ENCODE measurements around the gene EIF2B4.
"Not testable (repeated sequence)": the region's sequence is repeated elsewhere in the genome, so short reads cannot be mapped to it uniquely, and the experiment has no call there.

The EIF2B4 gene

DNA sequence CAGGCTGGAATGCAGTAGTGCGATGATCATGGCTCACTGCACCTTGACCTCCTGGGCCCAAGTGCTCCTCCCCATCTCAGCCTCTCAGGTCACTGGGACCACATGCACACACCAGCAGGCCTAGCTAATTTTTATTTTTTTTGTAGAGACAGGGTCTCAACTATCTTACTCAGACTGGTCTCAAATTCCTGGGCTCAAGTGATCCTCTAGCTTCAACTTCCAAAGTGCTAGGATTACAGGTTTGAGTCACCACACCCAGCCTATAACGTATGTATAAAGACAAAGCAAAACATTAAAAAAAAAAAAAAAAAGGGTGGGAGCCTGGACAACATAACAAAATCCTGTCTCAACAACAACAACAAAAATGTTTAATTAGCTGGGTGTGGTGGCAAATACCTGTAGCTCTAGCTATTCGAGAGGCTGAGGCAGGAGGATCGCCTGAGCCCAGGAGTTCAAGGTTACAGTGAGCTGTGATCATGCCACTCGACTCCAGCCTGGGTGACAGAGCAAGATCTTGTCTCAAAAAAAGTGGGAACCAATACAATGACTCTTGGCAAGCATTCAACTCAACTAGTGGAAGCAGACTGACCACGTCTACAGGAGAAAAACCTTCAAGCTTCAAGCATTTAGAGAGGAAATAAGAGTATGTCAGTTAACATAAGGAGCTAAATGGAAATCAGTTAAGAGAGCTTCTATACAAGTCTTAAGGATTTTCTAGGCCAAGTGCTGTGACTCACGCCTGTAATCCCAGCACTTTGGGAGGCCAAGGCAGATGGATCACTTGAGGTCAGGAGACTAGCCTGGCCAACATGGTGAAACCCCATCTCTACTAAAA, 16.2 kb downstream of the EIF2B4 start:
- Histone ChIP-seq H3K4me3 (ENCODE audit: low read depth, low read length) (no peak overlapping the region), H3K36me3 (replicated peaks) (no peaks in the 10 kb centered on the region), H3K27me3 (replicated peaks) (no peaks in the 10 kb centered on the region), H3K27ac (peak overlapping the region; percentile 3)
- in situ Hi-C loops (cut with HindIII; ENCODE audit: low pct_ligation_motif_present, low sequenced_read_pairs): no loop called here
- TF ChIP-seq, protein P1, sequence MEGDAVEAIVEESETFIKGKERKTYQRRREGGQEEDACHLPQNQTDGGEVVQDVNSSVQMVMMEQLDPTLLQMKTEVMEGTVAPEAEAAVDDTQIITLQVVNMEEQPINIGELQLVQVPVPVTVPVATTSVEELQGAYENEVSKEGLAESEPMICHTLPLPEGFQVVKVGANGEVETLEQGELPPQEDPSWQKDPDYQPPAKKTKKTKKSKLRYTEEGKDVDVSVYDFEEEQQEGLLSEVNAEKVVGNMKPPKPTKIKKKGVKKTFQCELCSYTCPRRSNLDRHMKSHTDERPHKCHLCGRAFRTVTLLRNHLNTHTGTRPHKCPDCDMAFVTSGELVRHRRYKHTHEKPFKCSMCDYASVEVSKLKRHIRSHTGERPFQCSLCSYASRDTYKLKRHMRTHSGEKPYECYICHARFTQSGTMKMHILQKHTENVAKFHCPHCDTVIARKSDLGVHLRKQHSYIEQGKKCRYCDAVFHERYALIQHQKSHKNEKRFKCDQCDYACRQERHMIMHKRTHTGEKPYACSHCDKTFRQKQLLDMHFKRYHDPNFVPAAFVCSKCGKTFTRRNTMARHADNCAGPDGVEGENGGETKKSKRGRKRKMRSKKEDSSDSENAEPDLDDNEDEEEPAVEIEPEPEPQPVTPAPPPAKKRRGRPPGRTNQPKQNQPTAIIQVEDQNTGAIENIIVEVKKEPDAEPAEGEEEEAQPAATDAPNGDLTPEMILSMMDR (IDR thresholded peaks at IDR 0.05; ENCODE audit: low read depth, low read length, missing control alignments): no peak
- DNase-seq: peak; percentile 19

DNA sequence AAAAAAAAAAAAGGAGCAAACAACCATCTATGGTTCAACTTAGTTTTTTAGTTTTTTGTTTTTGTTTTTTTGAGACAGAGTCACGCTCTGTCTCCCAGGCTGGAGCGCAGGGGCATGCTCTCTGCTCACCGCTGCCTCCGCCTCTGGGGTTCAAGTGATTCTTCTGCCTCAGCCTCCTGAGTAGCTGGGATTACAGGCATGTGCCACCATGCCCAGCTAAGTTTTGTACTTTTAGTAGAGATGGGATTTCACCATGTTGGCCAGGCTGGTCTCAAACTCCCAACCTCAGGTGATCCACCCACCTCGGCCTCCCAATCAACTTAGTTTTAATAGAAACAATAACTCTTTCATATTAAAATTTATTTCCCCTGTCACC, 16.8 kb downstream of the EIF2B4 start:
- H3K4me3 ChIP-seq (ENCODE audit: low read depth, low read length); H3K27ac ChIP-seq; H3K36me3 ChIP-seq (replicated peaks); DNase-seq; in situ Hi-C loops (cut with HindIII; ENCODE audit: low pct_ligation_motif_present, low sequenced_read_pairs); H3K27me3 ChIP-seq (replicated peaks): not testable (repeated sequence)

DNA sequence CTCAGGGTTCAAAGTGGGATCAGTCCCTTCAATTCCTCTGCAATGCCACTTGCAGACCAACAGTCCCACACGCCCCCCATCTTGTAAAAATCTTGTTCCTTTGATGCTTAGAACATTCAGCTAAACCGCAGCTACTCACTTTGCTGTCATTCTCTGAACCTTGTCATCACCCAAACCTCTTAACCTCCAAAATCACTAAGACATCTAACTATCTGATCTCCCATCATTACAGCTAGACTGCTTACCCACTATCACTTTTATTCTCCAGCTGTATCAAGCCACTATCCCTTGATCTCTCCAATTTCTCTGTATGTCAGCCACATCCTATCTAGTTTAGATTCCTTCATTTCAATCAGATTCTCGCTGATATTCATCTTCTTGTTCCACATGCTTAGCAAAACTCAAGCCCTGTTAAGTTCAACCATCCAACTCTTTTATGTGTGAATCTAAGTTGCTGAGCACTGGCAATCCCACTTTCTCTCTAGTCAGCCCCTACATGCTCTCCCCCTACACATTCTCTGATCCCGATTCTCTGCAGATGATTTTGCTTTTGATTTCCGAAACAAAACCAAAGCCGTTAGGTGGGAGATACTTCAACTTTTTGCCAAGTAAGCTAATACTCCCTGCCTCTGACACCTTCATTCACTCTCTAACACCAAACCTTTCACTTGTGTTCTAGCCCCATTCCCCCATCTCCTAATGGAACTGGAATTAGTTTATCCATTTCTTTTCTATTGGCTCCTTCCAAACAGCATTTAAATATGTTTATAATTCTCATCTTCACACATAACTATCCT, 18.1 kb downstream of the EIF2B4 start:
- DNase-seq: no peak
- H3K36me3 ChIP-seq (replicated peaks): no peaks in the 10 kb centered on the region
- TF ChIP-seq, protein P1 (IDR thresholded peaks at IDR 0.05; ENCODE audit: low read depth, low read length, missing control alignments): no peak
- in situ Hi-C loops (cut with HindIII; ENCODE audit: low pct_ligation_motif_present, low sequenced_read_pairs): no loop called here
- no peak overlapping the region for H3K27ac ChIP-seq
- no peak overlapping the region for H3K4me3 ChIP-seq (ENCODE audit: low read depth, low read length)
- H3K27me3 ChIP-seq (replicated peaks): no peaks in the 10 kb centered on the region

DNA sequence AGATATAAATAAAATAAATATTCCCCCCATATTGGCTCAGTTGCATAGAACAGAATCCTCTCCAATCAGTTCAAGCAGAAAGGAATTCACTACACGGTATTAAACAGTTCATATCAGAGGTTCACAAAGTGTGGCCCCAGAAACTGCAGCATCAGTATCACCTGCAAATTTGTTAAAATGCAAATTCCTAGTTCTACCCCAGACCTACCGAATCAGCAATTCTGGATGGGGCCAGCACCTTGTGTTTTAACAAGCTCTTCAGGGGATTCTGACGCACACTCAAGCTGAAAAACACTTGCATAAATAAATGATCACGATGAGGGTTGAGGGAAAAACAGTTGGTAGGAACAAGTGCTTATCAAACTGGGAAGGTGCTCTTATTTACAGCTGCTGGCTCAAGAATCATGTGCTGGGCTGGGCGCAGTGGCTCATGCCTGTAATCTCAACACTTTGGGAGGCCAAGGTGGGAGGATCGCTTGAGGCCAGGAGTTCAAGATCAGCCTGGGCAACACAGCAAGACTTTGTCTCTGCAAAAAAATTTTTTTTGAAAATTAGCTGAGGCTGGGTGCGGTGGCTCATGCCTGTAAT, 19.9 kb downstream of the EIF2B4 start:
- Histone ChIP-seq H3K27me3 (replicated peaks) (no peaks in the 10 kb centered on the region), H3K36me3 (replicated peaks) (no peaks in the 10 kb centered on the region), H3K27ac (no peak overlapping the region), H3K4me3 (ENCODE audit: low read depth, low read length) (no peak overlapping the region)
- TF ChIP-seq, protein P1 (IDR thresholded peaks at IDR 0.05; ENCODE audit: low read depth, low read length, missing control alignments): no peak
- DNase-seq: no peak
- in situ Hi-C loops (cut with HindIII; ENCODE audit: low pct_ligation_motif_present, low sequenced_read_pairs): no loop called here

DNA sequence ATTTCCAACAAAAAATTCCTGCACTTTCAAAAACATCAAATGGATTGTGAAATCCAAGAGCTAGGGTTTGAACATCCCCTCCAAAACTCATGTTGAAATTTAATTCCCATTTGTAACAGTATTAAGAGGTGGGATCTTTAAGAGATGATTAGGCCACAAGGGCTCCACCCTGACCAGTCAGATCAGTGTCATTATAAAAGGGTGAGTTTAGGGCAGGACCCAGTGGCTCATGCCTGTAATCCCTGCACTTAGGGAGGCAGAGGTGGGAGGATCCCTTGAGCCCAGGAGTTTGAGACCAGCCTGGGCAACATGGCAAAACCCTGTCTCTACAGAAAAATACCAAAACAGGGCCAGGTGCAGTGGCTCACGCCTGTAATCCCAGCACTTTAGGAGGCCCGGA, 22.5 kb downstream of the EIF2B4 start:
- Histone ChIP-seq H3K27me3 (replicated peaks) (no peaks in the 10 kb centered on the region), H3K4me3 (ENCODE audit: low read depth, low read length) (no peak overlapping the region), H3K27ac (no peak overlapping the region), H3K36me3 (replicated peaks) (peaks cover 3% of the 10 kb centered on the region)
- DNase-seq: no peak
- in situ Hi-C loops (cut with HindIII; ENCODE audit: low pct_ligation_motif_present, low sequenced_read_pairs): no loop called here
- TF ChIP-seq, protein P1 (IDR thresholded peaks at IDR 0.05; ENCODE audit: low read depth, low read length, missing control alignments): no peak

DNA sequence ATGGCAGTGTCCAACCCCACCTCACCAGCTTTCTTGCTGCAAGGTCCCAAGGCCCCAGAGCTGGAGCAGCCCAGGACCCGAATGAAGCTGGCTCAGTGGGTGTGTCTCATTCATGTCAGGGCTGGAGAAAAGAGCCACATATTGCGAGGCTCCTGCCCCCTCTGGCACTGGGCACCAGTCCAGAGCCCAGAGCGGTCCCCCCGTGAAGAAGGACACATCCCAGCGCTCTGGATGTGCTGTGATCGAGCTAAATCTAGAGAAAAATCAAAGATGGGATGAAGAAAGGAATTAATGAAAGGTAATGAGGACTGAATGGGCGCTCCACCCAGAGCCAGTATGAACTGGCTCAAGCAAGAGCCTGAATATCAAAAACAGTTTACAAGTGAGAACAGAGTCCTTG, 34.0 kb downstream of the EIF2B4 start:
- no peak for DNase-seq
- H3K4me3 ChIP-seq (ENCODE audit: low read depth, low read length): no peak overlapping the region
- H3K27me3 ChIP-seq (replicated peaks): no peaks in the 10 kb centered on the region
- TF ChIP-seq, protein P1 (IDR thresholded peaks at IDR 0.05; ENCODE audit: low read depth, low read length, missing control alignments): no peak
- in situ Hi-C loops (cut with HindIII; ENCODE audit: low pct_ligation_motif_present, low sequenced_read_pairs): no loop called here
- peaks cover 55% of the 10 kb centered on the region for H3K36me3 ChIP-seq (replicated peaks)
- H3K27ac ChIP-seq: no peak overlapping the region
